GM12878 (cell line): Measurements from ENCODE around the gene NUB1. TPM values are rescaled to one million over a fixed set of nuclear protein-coding genes. Genes with fewer than 3 reads are reported as not detected.

Experiments
- ATAC-seq: fragments of 200-7000 bp; cut with Tn5 transposase; 3 replicates; pipeline ENCODE4 v1.9.1; 2020; ENCODE audit warnings: mild to moderate bottlenecking, moderate library complexity
- BruUV-seq: library from RNA; stranded (reverse); fragments of 400-500 nt; replicated peaks from 2 replicates; lab custom pipeline; 2021; lab: Mats Ljungman, UMichigan
- CTCF ChIA-PET: fragments of 300-600 bp; sonication (Branson Sonifier 250); formaldehyde crosslinking; extraction: SDS; loops from one replicate; lab custom pipeline; 2021; ENCODE audit warnings: inconsistent platforms; lab: Yijun Ruan, JAX
- POLR2A ChIA-PET: fragments of 350-600 bp; formaldehyde crosslinking; extraction: SDS; loops from one replicate; lab custom pipeline; 2021; ENCODE audit warnings: inconsistent platforms; lab: Charles Lee
- RAD21 ChIA-PET: fragments of 300-600 bp; sonication (Branson Sonifier 250); formaldehyde crosslinking; loops from one replicate; lab custom pipeline; 2023; ENCODE audit warnings: antibody characterized with exemption; ENCODE audit not compliant: unreplicated experiment; lab: Charles Lee
- SMC1A ChIA-PET: fragments of 300-600 bp; sonication (Branson Sonifier 250); formaldehyde crosslinking; loops from one replicate; lab custom pipeline; 2023; ENCODE audit not compliant: unreplicated experiment, uncharacterized antibody; lab: Charles Lee
- DNase-seq: peaks from one replicate; pipeline ENCODE4 v3.0.0-alpha.2; 2011; ENCODE audit warnings: low read depth, low spot score
- FAIRE-seq: peaks from 3 replicates; lab custom pipeline; 2011; peaks lifted over from hg19 to GRCh38; lab: Jason Lieb, UNC
- H2AFZ ChIP-seq: 2 replicates; pipeline ENCODE4 v1.6.0; 2011; ENCODE audit warnings: low read depth, low read length, control low read depth; ENCODE audit not compliant: control insufficient read depth
- H3K27ac ChIP-seq: 2 replicates; pipeline ENCODE4 v1.5.1; 2011; ENCODE audit warnings: control low read depth; ENCODE audit not compliant: control insufficient read depth, insufficient read depth
- H3K27me3 ChIP-seq, 2 experiments: replicated peaks in 1 of 2; 2 replicates each; pipeline versions ENCODE4 v1.6.0 to v1.6.1; 2011; ENCODE audit warnings: low read length in 1 of 2; ENCODE audit not compliant: control insufficient read depth in 2 of 2, insufficient read depth in 2 of 2
- H3K36me3 ChIP-seq, 2 experiments: 2 replicates each; pipeline ENCODE4 v1.5.1; 2011; ENCODE audit warnings: low read length in 1 of 2; ENCODE audit not compliant: control insufficient read depth in 2 of 2, insufficient read depth in 2 of 2
- H3K4me1 ChIP-seq: 2 replicates; pipeline ENCODE4 v1.6.1; 2011; ENCODE audit warnings: mild to moderate bottlenecking, low read length, moderate library complexity, mixed read lengths; ENCODE audit not compliant: control insufficient read depth, insufficient read depth
- H3K4me2 ChIP-seq: 2 replicates; pipeline ENCODE4 v1.6.0; 2011; ENCODE audit warnings: control low read depth; ENCODE audit not compliant: control insufficient read depth, insufficient read depth
- H3K4me3 ChIP-seq: fragments of 200-600 bp; sonication (generic); 2 replicates; pipeline ENCODE4 v1.5.1; 2016
- H3K79me2 ChIP-seq: 2 replicates; pipeline ENCODE4 v1.6.0; 2011; ENCODE audit warnings: low read length; ENCODE audit not compliant: control insufficient read depth, insufficient read depth
- H3K9ac ChIP-seq: 2 replicates; pipeline ENCODE4 v1.8.0; 2011; ENCODE audit warnings: low read length, control low read depth, mixed read lengths; ENCODE audit not compliant: control insufficient read depth, insufficient read depth
- H3K9me3 ChIP-seq: replicated peaks from 3 replicates; pipeline ENCODE4 v1.5.1; 2011; ENCODE audit warnings: mild to moderate bottlenecking, low read length; ENCODE audit not compliant: control insufficient read depth, insufficient read depth
- H4K20me1 ChIP-seq: 2 replicates; pipeline ENCODE4 v1.6.0; 2011; ENCODE audit not compliant: control insufficient read depth, insufficient read depth
- ATF2 ChIP-seq: IDR thresholded peaks from 2 replicates; pipeline ENCODE4 v1.6.1; 2012; ENCODE audit warnings: low read length, inconsistent platforms
- CHD4 ChIP-seq: fragments of 200-600 bp; sonication (generic); IDR thresholded peaks from 2 replicates; pipeline ENCODE4 v1.6.1; 2016; ENCODE audit warnings: mild to moderate bottlenecking
- CREB1 ChIP-seq: IDR thresholded peaks from 2 replicates; pipeline ENCODE4 v1.6.1; 2012; ENCODE audit warnings: low read depth, mild to moderate bottlenecking, inconsistent platforms
- FOXK2 ChIP-seq: fragments of 450-650 bp; IDR thresholded peaks from 2 replicates; pipeline ENCODE4 v1.6.1; 2017; ENCODE audit warnings: mild to moderate bottlenecking, moderate library complexity
- FOXM1 ChIP-seq: IDR thresholded peaks from 2 replicates; pipeline ENCODE4 v1.6.1; 2012; ENCODE audit warnings: low read depth, mild to moderate bottlenecking, inconsistent platforms, low read length, moderate library complexity
- JUNB ChIP-seq: IDR thresholded peaks from 2 replicates; pipeline ENCODE4 v1.6.1; 2016; ENCODE audit warnings: antibody characterized with exemption, mild to moderate bottlenecking
- MEF2A ChIP-seq: IDR thresholded peaks from 2 replicates; pipeline ENCODE4 v1.6.1; 2011; ENCODE audit warnings: low read depth, mild to moderate bottlenecking, low read length, moderate library complexity; ENCODE audit not compliant: insufficient read depth
- NFIC ChIP-seq: IDR thresholded peaks from 2 replicates; pipeline ENCODE4 v1.6.1; 2012; ENCODE audit warnings: low read depth, mild to moderate bottlenecking, inconsistent platforms, low read length, moderate library complexity
- NR2C1 ChIP-seq: fragments of 450-650 bp; IDR thresholded peaks from 2 replicates; pipeline ENCODE4 v1.6.1; 2017; ENCODE audit warnings: antibody characterized with exemption, mild to moderate bottlenecking, moderate library complexity
- PML ChIP-seq: IDR thresholded peaks from 2 replicates; pipeline ENCODE4 v1.6.1; 2012; ENCODE audit warnings: low read length, inconsistent platforms
- POU2F2 ChIP-seq: IDR thresholded peaks from 3 replicates; pipeline ENCODE4 v1.6.1; 2011; ENCODE audit warnings: low read depth, mild to moderate bottlenecking, low read length, borderline replicate concordance
- RAD51 ChIP-seq: fragments of 450-650 bp; IDR thresholded peaks from 2 replicates; pipeline ENCODE4 v1.6.1; 2016; ENCODE audit warnings: moderate library complexity, mild to moderate bottlenecking, inconsistent platforms
- RUNX3 ChIP-seq: IDR thresholded peaks from 2 replicates; pipeline ENCODE4 v1.6.1; 2012; ENCODE audit warnings: low read length, inconsistent platforms
- ZNF207 ChIP-seq: fragments of 450-650 bp; IDR thresholded peaks from 2 replicates; pipeline ENCODE4 v1.6.1; 2014; ENCODE audit warnings: antibody characterized with exemption, mild to moderate bottlenecking, borderline replicate concordance
- ZNF384 ChIP-seq: IDR thresholded peaks from 2 replicates; pipeline ENCODE4 v1.6.1; 2012; ENCODE audit warnings: low read depth, mild to moderate bottlenecking, low read length, improper control_type of control experiment, borderline replicate concordance
- ZSCAN29 ChIP-seq: fragments of 450-650 bp; IDR thresholded peaks from 2 replicates; pipeline ENCODE4 v1.6.1; 2017; ENCODE audit warnings: mild to moderate bottlenecking, moderate library complexity
- WGBS: methylation state at CpG from one replicate; pipeline ENCODE4 v1.1.6; 2016; ENCODE audit warnings: low lambda C conversion rate; ENCODE audit not compliant: insufficient replicate concordance, insufficient coverage; ENCODE audit errors: missing lambda C conversion rate; 5-methylcytosine and 5-hydroxymethylcytosine counted together
- in situ Hi-C: fragments of 300-500 bp; cut with MboI; formaldehyde crosslinking; loops from 9 replicates; pipeline ENCODE4 v1.14.3; 2018; ENCODE audit warnings: mixed read lengths
- intact Hi-C: fragments of 100-400 bp; cut with micrococcal nuclease; formaldehyde crosslinking; loops from one replicate; pipeline ENCODE4 v1.14.2; 2022; ENCODE audit not compliant: unreplicated experiment
- polyA plus RNA-seq, 11 experiments: library from polyadenylated mRNA; depleted of rRNA in 4 of 11; unstranded in 6 of 11; stranded (reverse) in 5 of 11; fragments of >200 nt; fragmentation: Nextera tagmentation in 4 of 11; fragmentation: Illumina TruSeq in 1 of 11; extraction: Ambion mirVana in 4 of 11; extraction: Trizol in 1 of 11; gene quantifications; 1 replicate in 1 of 11; 2 replicates in 10 of 11; pipeline versions ENCODE4 v1.2.1 to v1.2.3, GENCODE V29; 2011 to 2016; ENCODE audit warnings: inconsistent platforms in 2 of 11, missing spikeins in 2 of 11, low read depth in 1 of 11
- total RNA-seq, 4 experiments: library from RNA; depleted of rRNA in 3 of 4; stranded (reverse); fragments of >200 nt in 3 of 4; fragmentation: Illumina TruSeq in 1 of 4; extraction: Trizol in 1 of 4; gene quantifications; 2 replicates each; pipeline versions ENCODE4 v1.2.1 to v1.2.3, GENCODE V29; 2013 to 2021
- TF ChIP-seq, protein P1 (sequence below): fragments of 450-650 bp; IDR thresholded peaks from 2 replicates; pipeline ENCODE4 v1.6.1; 2018; ENCODE audit warnings: mild to moderate bottlenecking, low read depth, moderate library complexity; ENCODE audit not compliant: partially characterized antibody

Gene NUB1
- total and polyA plus RNA-seq, 10 of the 15 experiments (the other 5 are each of a cell fraction or from before 2014, with no cell fraction given): 24.1 to 102 (median 49.0) TPM

DNA sequence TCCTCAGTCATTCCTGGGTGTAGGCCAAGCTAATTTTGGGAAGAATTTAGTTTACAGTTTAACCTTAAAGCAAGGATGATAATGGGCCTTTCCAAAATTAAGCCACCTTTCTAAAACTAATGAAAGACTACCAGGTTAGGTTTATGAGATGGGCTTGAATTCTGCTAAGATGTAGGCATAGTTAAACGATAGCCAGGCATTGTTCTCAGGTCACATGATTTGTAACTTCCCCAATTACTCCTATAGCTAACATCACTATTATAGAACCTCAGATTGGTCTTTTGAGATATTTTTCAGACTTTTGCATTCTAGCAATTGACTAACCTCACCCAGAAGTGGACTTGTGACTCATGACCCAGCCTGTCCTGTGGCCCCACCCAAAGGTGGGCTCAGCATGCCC, 7.0 kb upstream of the NUB1 start (continued):
- TF ChIP-seq, protein P1, sequence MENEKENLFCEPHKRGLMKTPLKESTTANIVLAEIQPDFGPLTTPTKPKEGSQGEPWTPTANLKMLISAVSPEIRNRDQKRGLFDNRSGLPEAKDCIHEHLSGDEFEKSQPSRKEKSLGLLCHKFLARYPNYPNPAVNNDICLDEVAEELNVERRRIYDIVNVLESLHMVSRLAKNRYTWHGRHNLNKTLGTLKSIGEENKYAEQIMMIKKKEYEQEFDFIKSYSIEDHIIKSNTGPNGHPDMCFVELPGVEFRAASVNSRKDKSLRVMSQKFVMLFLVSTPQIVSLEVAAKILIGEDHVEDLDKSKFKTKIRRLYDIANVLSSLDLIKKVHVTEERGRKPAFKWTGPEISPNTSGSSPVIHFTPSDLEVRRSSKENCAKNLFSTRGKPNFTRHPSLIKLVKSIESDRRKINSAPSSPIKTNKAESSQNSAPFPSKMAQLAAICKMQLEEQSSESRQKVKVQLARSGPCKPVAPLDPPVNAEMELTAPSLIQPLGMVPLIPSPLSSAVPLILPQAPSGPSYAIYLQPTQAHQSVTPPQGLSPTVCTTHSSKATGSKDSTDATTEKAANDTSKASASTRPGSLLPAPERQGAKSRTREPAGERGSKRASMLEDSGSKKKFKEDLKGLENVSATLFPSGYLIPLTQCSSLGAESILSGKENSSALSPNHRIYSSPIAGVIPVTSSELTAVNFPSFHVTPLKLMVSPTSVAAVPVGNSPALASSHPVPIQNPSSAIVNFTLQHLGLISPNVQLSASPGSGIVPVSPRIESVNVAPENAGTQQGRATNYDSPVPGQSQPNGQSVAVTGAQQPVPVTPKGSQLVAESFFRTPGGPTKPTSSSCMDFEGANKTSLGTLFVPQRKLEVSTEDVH: no peak
- TF ChIP-seq NR2C1 (no peak), RAD51 (no peak), ZSCAN29 (no peak)
- TF ChIP-seq, all 136 proteins: peak for 0

DNA sequence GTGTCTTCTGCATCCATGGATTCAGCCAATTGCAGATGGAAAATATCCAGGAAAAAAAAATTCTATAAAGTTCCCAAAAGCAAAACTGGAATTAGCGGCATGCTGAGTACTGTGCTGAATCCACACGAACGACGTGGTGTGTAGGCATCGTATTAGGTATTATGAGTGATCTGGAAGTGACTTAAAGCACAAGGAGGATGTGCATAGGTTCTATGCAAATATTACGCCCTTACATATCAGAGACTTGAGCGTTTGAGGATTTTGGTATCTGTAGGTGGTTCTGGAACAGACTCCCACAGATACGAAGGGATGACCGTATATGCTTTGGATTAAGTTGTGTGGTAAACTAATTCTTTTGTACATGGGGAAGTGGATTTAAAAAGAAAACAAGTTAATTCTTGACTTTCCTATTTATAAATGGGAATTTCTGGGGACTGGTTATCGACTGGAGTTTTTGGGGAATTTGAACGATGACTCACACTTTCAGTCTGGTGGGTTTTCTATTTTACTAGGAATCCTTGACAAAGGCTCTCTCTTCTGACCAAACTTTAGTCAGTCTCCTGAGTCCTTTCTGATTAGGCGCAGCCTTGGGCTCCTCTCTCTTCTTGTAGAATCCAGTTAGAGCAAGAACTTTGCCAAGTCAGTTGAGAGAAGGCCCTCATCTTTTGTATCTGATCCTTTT, 5.4 kb upstream of the NUB1 start:
- ChIA-PET SMC1A (interaction anchor here (2.3 to 2.6 kb wide), 2 partner anchors 16 to 20 kb away, joined by 15 read pairs; no protein-coding TSS in a partner anchor), CTCF (interaction anchor here (0.7 to 1.7 kb wide), 6 partner anchors 10 to 92 kb away, joined by 3 to 6 read pairs (median 4); no protein-coding TSS in a partner anchor), RAD21 (no interaction called here), POLR2A (no interaction called here)
- ATAC-seq: no peak
- TF ChIP-seq MEF2A (0 out of 2 replicates have a peak, but pooled peaks have one; percentile 17), CREB1 (peak; percentile 46; the same call in 1 of the 2 replicates), FOXK2 (no peak), PML (no peak), CHD4 (no peak), RUNX3 (peak; percentile 38; the same call in 1 of the 2 replicates), ZNF207 (no peak), ATF2 (peak; percentile 60; the same call in 1 of the 2 replicates), FOXM1 (peak; percentile 70; the same call in 1 of the 2 replicates), NFIC (peak; percentile 80), ZNF384 (no peak), JUNB (peak; percentile 40; the same call in 1 of the 2 replicates), POU2F2 (0 out of 3 replicates have a peak, but pooled peaks have one; percentile 16)
- WGBS: 20% methylated on average over 12 of the region's 12 CpGs
- Histone ChIP-seq H2AFZ (peak overlapping the region; percentile 1; the same call in 1 of the 2 replicates), H3K9ac (peak overlapping the region; percentile 22; the same call in 1 of the 2 replicates), H3K79me2 (no peaks in the 10 kb centered on the region), H3K4me1 (peaks cover 20% of the 10 kb centered on the region), H3K27ac (peak overlapping the region; percentile 38), H3K9me3 (peaks cover 5% of the 10 kb centered on the region; the same call in 1 of the 3 replicates), H3K36me3 (no peaks in the 10 kb centered on the region), H4K20me1 (no peaks in the 10 kb centered on the region), H3K27me3 (no peaks in the 10 kb centered on the region), H3K4me2 (peak overlapping the region; percentile 35), H3K4me3 (no peak overlapping the region)
- no peak for FAIRE-seq
- no peak for DNase-seq
- in situ Hi-C loops: no loop called here
- intact Hi-C loops: no loop called here
- BruUV-seq: no TSS peak
